ENCODE data around the gene SPPL2A. TPM values are rescaled to one million over a fixed set of nuclear protein-coding genes. Genes with fewer than 3 reads are reported as not detected.

Gene SPPL2A
- total RNA-seq, 1 donor from 2014 or later = 40.7 TPM

GRCh38 chr15:50797926-50798325 is 32.4 kb upstream of the SPPL2A start:
- Mint-ChIP-seq H3K4me1 (ENCODE audit: low read depth, unreplicated experiment) (no peaks in the 10 kb centered on the region), H3K27ac (ENCODE audit: unreplicated experiment) (no peak overlapping the region), H3K9me3 (ENCODE audit: unreplicated experiment) (no peaks in the 10 kb centered on the region), H3K27me3 (ENCODE audit: unreplicated experiment) (no peaks in the 10 kb centered on the region), H3K36me3 (ENCODE audit: unreplicated experiment) (no peaks in the 10 kb centered on the region), H3K4me3 (ENCODE audit: unreplicated experiment) (no peak overlapping the region)
- no peak for TF ChIP-seq CTCF (IDR thresholded peaks at IDR 0.05; ENCODE audit: partially characterized antibody, unreplicated experiment)
- no peak for DNase-seq

- Mint-ChIP-seq H3K27ac (ENCODE audit: unreplicated experiment) (no peak overlapping the region), H3K9me3 (ENCODE audit: unreplicated experiment) (no peaks in the 10 kb centered on the region), H3K4me3 (ENCODE audit: unreplicated experiment) (no peak overlapping the region), H3K36me3 (ENCODE audit: unreplicated experiment) (no peaks in the 10 kb centered on the region), H3K4me1 (ENCODE audit: low read depth, unreplicated experiment) (no peaks in the 10 kb centered on the region), H3K27me3 (ENCODE audit: unreplicated experiment) (no peaks in the 10 kb centered on the region)
- no peak for TF ChIP-seq CTCF (IDR thresholded peaks at IDR 0.05; ENCODE audit: partially characterized antibody, unreplicated experiment)
- DNase-seq = no peak
Measured at GRCh38 chr15:50791486-50791885, 26.0 kb upstream of the SPPL2A start.

- Mint-ChIP-seq H3K36me3 (ENCODE audit: unreplicated experiment) (no peaks in the 10 kb centered on the region), H3K4me1 (ENCODE audit: low read depth, unreplicated experiment) (no peaks in the 10 kb centered on the region), H3K4me3 (ENCODE audit: unreplicated experiment) (no peak overlapping the region), H3K27ac (ENCODE audit: unreplicated experiment) (no peak overlapping the region), H3K27me3 (ENCODE audit: unreplicated experiment) (no peaks in the 10 kb centered on the region), H3K9me3 (ENCODE audit: unreplicated experiment) (no peaks in the 10 kb centered on the region)
- no peak for TF ChIP-seq CTCF (IDR thresholded peaks at IDR 0.05; ENCODE audit: partially characterized antibody, unreplicated experiment)
- no peak for DNase-seq
Measured at GRCh38 chr15:50790778-50791453, 25.4 kb upstream of the SPPL2A start.

- TF ChIP-seq CTCF (IDR thresholded peaks at IDR 0.05; ENCODE audit: partially characterized antibody, unreplicated experiment) = no peak
- Mint-ChIP-seq H3K4me3 (ENCODE audit: unreplicated experiment) (no peak overlapping the region), H3K27me3 (ENCODE audit: unreplicated experiment) (no peaks in the 10 kb centered on the region), H3K4me1 (ENCODE audit: low read depth, unreplicated experiment) (no peaks in the 10 kb centered on the region), H3K27ac (ENCODE audit: unreplicated experiment) (no peak overlapping the region), H3K9me3 (ENCODE audit: unreplicated experiment) (no peaks in the 10 kb centered on the region), H3K36me3 (ENCODE audit: unreplicated experiment) (no peaks in the 10 kb centered on the region)
- no peak for DNase-seq
Measured at GRCh38 chr15:50786871-50787270, 21.4 kb upstream of the SPPL2A start.

- Mint-ChIP-seq H3K9me3 (ENCODE audit: unreplicated experiment) (no peaks in the 10 kb centered on the region), H3K36me3 (ENCODE audit: unreplicated experiment) (no peaks in the 10 kb centered on the region), H3K27me3 (ENCODE audit: unreplicated experiment) (no peaks in the 10 kb centered on the region), H3K4me1 (ENCODE audit: low read depth, unreplicated experiment) (no peaks in the 10 kb centered on the region), H3K27ac (ENCODE audit: unreplicated experiment) (no peak overlapping the region), H3K4me3 (ENCODE audit: unreplicated experiment) (no peak overlapping the region)
- no peak for DNase-seq
- no peak for TF ChIP-seq CTCF (IDR thresholded peaks at IDR 0.05; ENCODE audit: partially characterized antibody, unreplicated experiment)
Measured at GRCh38 chr15:50786438-50786837, 20.9 kb upstream of the SPPL2A start.

Data from glutamatergic neuron (in vitro differentiated cells).